ENCODE results near the gene LRTM2.

LRTM2 gene

GRCh38 chr12:1885082-1885596 is 64.8 kb downstream of the LRTM2 start:
- no peak for TF ChIP-seq POLR2AphosphoS5 (IDR thresholded peaks at IDR 0.05; ENCODE audit: low read depth, low read length)
- no peak for FAIRE-seq
- DNase-seq (ENCODE audit: insufficient read length, low spot score), result no peak

GRCh38 chr12:1885599-1886245 is 65.4 kb downstream of the LRTM2 start:
- FAIRE-seq, result no peak
- no peak for TF ChIP-seq POLR2A (IDR thresholded peaks at IDR 0.05; ENCODE audit: low read depth, low read length)
- TF ChIP-seq TAF1 (IDR thresholded peaks at IDR 0.05; ENCODE audit: low read depth, low read length), result no peak
- TF ChIP-seq PAX5 (IDR thresholded peaks at IDR 0.05; ENCODE audit: insufficient read depth, low read length, severe bottlenecking), result no peak
- no peak for TF ChIP-seq SPI1 (IDR thresholded peaks at IDR 0.05; ENCODE audit: low read depth, low read length)
- TF ChIP-seq POU2F2 (IDR thresholded peaks at IDR 0.05; ENCODE audit: low read depth, low read length), result no peak
- no peak for TF ChIP-seq POLR2AphosphoS5 (IDR thresholded peaks at IDR 0.05; ENCODE audit: low read depth, low read length)

More at GRCh38 chr12:1885599-1886245, 65.4 kb downstream of the LRTM2 start:
- no peak for DNase-seq (ENCODE audit: insufficient read length, low spot score)
